Renal pelvis (tissue), 4 donors: Measurements from ENCODE around the gene B4GALT6. TPM values are rescaled to one million over a fixed set of nuclear protein-coding genes. Genes with fewer than 3 reads are reported as not detected.

Source experiments
- DNase-seq: peaks from one replicate; pipeline ENCODE4 v3.0.0-alpha.2; 2013
- polyA plus RNA-seq, 3 donors: library from polyadenylated mRNA; unstranded; fragments of 120-200 nt; gene quantifications; one replicate each; pipeline ENCODE4 v1.2.1, GENCODE V29; 2013; ENCODE audit not compliant: insufficient read length in 3 of 3

Gene B4GALT6
- polyA plus RNA-seq, 3 donors, result 13.8 to 19.7 (median 15.5) TPM

- DNase-seq, result no peak
Observed at GRCh38 chr18:31596081-31596872, 88.1 kb downstream of the B4GALT6 start.

- no peak for DNase-seq
Observed at GRCh38 chr18:31595121-31595771, 89.1 kb downstream of the B4GALT6 start.

GRCh38 chr18:31592506-31593157 is 91.7 kb downstream of the B4GALT6 start:
- DNase-seq, result no peak

GRCh38 chr18:31591628-31592027 is 92.8 kb downstream of the B4GALT6 start, which contains the start of gene TTR:
Gene TTR (plus strand): TSS chr18:31591877. CDS start chr18:31591903, 26 bp downstream.
- DNase-seq, result no peak

GRCh38 chr18:31591113-31591512 is 93.3 kb downstream of the B4GALT6 start:
- DNase-seq, result no peak

GRCh38 chr18:31590570-31590969 is 93.8 kb downstream of the B4GALT6 start:
- no peak for DNase-seq

- DNase-seq, result no peak
Observed at GRCh38 chr18:31587529-31587928, 96.9 kb downstream of the B4GALT6 start.

- DNase-seq, result no peak
Observed at GRCh38 chr18:31586616-31587015, 97.8 kb downstream of the B4GALT6 start.

GRCh38 chr18:31585991-31586390 is 98.4 kb downstream of the B4GALT6 start:
- no peak for DNase-seq

GRCh38 chr18:31583185-31583854 is 101.1 kb downstream of the B4GALT6 start:
- DNase-seq, result no peak

- no peak for DNase-seq
Observed at GRCh38 chr18:31581498-31582197, 102.7 kb downstream of the B4GALT6 start.

GRCh38 chr18:31579375-31579774 is 105.0 kb downstream of the B4GALT6 start:
- no peak for DNase-seq

- no peak for DNase-seq
Observed at GRCh38 chr18:31578126-31578525, 106.3 kb downstream of the B4GALT6 start.

GRCh38 chr18:31577195-31577594 is 107.2 kb downstream of the B4GALT6 start:
- DNase-seq, result no peak

- no peak for DNase-seq
Observed at GRCh38 chr18:31576670-31577069, 107.7 kb downstream of the B4GALT6 start.

GRCh38 chr18:31575515-31576257 is 108.7 kb downstream of the B4GALT6 start:
- no peak for DNase-seq

- DNase-seq, result no peak
Observed at GRCh38 chr18:31574359-31574758, 110.0 kb downstream of the B4GALT6 start.
